Stimulated activated CD8-positive, alpha-beta memory T cell treated with anti-CD3 and anti-CD28 coated beads, Interleukin-4, amount 100 ng/mL, for 24 hours (primary cell): ENCODE data around the gene KIAA1210.
"Not testable (repeated sequence)": the region's sequence is repeated elsewhere in the genome, so short reads cannot be mapped to it uniquely, and the experiment has no call there.

ENCODE experiments used
- DNase-seq: peaks from one replicate; pipeline ENCODE4 v3.0.0-alpha.2; 2020; ENCODE audit warnings: low read depth

KIAA1210 gene

GRCh38 chrX:119036107-119037029 lies 91.2 kb downstream of the KIAA1210 start:
- DNase-seq = no peak

- DNase-seq = no peak
Measured at GRCh38 chrX:119030990-119031389, 96.6 kb downstream of the KIAA1210 start.

- not testable (repeated sequence) for DNase-seq
Measured at GRCh38 chrX:119029656-119030055, 98.0 kb downstream of the KIAA1210 start.

- no peak for DNase-seq
Measured at GRCh38 chrX:119028733-119029330, 98.8 kb downstream of the KIAA1210 start.
